Measurements from ENCODE around the gene ATP8A2.

ATP8A2 gene

GRCh38 chr13:25966086-25966485 lies 594.3 kb downstream of the ATP8A2 start:
- DNase-seq: no peak

DNA sequence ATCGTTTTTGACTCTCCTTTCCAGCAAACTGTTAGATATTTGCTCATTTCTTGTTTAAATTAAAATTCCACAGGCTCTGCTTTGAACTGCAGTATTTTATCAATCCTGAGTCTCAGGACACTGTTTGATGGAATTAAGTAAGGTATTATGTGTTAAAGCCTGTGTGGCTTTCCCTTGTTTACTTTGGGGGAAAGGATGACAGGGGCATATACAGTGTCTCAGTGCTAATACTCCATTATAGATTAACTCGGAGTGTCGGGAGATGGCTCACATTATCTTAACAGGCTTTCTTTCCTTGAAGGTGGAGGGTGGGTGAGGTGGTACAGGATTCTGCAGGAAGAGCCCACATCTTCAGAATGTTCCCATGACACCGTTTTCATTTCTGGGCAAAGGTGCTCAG lies 595.4 kb downstream of the ATP8A2 start:
- DNase-seq: no peak

GRCh38 chr13:25971047-25971446 lies 599.3 kb downstream of the ATP8A2 start:
- DNase-seq: no peak

DNA sequence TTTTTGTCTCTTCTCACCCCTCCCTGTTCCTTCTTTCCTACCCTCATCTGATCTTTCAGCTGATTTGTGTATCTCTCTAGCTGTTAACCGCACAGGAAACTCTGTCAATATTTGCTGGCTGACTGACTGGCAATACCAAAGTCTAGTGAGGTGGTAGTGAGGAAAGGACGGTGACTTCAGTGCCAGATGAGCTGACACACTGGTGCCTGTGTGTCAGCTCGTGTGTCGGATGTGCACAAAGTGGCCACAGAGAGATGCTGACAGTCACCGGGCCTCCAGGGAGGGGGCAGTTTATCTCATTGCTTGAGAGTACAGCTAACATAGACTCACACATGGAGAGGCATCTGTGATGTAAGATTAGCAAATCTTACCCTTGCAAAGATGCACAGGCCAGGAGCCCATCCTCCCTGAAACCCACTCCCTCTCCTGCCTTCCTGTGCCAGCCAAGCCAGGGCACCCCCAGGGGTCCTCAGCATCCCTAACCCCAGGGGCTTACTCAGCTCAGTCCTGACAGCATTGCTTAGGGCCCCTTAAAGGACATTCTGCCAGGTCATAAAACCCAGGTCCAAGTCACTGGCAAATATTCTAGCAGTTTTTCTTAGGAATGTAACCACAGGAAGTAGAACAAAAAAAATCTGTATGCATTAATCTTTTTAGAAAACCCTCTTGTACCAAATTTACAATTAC lies 599.8 kb downstream of the ATP8A2 start:
- DNase-seq: no peak

- DNase-seq: peak; percentile 61
Observed at GRCh38 chr13:25973085-25973484, 601.3 kb downstream of the ATP8A2 start.

DNA sequence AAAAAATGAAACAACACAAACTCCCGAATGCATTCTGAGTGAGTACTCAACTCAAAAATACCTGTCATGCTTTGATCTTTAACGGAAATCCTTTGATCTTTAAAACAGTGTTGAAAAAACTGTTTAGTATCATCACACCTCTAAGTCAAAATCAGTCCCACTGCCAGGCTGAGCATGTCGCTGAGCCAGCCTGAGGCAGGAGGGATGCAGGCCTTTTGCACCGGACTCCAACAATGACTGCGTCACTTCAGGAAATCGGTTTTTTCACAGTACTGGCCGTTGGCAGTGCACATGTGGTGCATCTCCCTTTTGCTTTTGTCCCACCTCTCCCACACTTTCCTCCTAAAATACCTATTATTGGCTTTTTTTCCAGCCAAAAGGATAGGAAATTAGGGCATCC lies 601.8 kb downstream of the ATP8A2 start:
- no peak for DNase-seq

- DNase-seq: peak; percentile 59
Observed at GRCh38 chr13:25977216-25977615, 605.4 kb downstream of the ATP8A2 start.

DNA sequence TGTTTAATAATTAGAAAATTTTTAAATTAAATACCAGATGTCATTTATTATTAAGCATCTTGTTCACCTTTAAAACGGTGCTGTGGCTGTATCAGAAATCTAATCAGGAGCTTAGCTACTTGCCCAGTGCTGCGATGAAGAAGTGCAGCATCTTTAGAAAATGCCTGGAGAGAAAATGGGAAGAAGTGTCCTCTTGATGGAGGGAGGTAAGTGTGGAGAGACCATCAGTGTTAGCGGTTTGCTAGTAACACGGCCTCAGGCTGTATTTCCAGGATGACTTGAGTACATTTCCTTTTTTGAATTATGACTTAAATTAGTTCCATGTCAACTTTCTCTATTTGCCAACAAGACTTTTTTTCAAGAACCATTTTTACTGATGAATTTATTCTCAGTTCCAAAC lies 605.9 kb downstream of the ATP8A2 start:
- DNase-seq: no peak

DNA sequence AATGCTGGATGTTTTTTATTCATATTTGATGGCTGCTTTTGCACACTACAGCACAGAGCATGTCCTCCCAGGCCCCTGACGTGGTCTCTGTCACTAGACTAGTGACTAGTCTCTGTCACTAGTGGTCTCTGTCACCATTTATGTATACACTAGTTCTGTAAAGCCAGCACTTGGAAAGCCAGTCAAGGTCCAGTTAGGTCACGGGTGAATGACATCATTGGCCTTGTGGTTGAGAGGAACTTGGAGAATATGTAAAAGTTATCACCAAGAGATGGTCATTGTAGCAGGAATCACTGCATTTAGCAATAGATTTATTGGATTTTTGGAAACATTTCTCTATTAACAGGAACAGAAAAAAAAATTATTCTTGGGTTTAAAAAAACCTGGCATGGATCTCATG lies 607.2 kb downstream of the ATP8A2 start:
- no peak for DNase-seq

DNA sequence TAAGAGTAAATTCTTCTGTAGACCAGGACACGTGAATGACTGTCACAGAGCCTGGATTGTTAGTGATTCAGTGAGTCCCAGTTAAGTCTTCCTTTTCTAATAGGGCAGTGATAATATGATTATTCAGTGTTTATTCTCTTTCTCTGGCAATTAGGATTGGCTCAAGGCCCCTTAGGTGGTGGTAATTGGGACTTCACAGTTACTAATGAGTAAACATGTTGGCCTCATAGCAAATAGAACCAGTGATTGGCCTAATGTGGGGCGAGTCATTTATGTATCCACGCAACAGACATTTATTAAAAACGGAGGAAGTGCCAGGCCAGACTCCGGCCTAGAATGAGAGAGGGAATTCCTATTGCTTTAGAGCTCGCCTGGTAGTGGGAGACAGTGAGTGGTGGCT lies 607.6 kb downstream of the ATP8A2 start:
- DNase-seq: no peak

- DNase-seq: peak; percentile 38
Observed at GRCh38 chr13:25980255-25980654, 608.5 kb downstream of the ATP8A2 start.

- no peak for DNase-seq
Observed at GRCh38 chr13:25981060-25981459, 609.3 kb downstream of the ATP8A2 start.

DNA sequence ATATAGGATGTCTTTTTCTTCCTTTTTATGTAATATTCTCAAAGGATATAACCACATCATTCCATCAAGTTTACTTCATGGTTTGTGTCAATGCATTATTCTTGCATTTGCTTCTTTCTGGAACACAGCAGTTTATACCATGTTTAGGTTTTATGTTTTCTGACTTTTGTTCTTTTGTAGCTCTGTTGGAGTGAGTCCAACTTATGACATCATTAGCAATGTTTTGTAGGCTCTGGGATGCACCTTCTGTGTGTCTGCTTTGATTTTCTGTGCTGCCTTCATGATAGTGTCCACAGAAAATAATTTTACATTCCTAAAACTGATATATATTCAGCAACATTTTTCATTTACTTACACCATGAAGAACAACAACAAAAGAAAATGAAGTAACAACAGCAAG lies 611.1 kb downstream of the ATP8A2 start:
- DNase-seq: no peak

DNA sequence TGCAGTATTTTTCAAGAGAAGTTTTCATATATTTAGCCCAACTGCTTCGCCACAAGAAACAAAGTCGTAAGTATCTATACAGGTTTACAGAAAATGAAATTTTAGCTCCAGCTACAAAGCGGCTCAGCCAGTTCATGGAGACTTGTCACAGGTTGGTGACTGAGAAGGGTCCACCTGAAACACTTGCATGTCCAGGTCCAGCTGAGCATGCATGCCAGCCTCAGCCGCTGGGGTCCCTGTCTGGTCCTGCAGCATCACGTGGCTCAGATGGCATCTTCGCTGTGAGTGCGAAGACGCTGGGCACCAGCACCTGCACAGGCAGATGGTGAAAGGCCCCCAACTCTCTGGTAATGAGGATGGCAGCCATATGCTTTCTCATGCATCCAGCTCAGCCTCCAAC lies 616.2 kb downstream of the ATP8A2 start:
- DNase-seq: no peak

- no peak for DNase-seq
Observed at GRCh38 chr13:25988661-25989060, 616.9 kb downstream of the ATP8A2 start.

DNA sequence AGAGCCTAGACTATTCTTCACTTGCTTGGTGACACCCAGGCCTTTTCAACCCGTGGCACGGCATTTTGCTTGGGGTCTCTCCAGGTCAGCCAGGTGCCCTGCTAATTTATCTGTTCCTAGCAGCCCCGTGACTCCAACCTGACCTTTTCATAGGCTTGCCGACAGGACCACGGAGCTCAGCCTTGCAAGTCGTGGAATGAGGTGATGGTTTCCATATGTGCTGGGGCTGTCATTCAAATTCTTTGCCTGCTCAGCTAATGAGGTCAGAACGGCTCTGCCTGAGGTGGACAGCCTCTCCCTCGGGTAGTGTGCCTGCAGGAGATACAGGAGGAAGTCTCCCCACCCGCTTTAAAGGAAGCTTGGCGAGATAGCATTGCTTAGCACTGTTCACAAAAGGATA lies 619.0 kb downstream of the ATP8A2 start:
- DNase-seq: no peak

DNA sequence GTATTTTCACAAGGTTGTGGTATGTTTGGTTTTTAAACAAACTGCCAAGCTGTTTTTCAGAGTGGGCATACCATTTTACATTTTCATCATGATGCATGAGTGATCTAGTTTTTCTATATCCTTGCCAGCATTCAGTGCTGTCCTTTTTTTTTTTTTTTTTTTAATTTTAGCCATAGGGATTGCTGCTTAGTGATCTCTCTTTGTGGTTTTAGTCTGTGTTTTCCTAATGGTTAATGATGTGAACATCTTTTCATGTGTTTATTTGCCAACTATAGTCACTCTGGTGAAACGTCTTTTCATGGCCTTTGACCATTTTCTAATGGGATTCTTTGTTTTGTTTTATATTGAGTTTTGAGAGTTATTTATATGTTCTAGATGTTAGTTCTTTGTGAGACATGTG lies 620.3 kb downstream of the ATP8A2 start:
- no peak for DNase-seq

DNA sequence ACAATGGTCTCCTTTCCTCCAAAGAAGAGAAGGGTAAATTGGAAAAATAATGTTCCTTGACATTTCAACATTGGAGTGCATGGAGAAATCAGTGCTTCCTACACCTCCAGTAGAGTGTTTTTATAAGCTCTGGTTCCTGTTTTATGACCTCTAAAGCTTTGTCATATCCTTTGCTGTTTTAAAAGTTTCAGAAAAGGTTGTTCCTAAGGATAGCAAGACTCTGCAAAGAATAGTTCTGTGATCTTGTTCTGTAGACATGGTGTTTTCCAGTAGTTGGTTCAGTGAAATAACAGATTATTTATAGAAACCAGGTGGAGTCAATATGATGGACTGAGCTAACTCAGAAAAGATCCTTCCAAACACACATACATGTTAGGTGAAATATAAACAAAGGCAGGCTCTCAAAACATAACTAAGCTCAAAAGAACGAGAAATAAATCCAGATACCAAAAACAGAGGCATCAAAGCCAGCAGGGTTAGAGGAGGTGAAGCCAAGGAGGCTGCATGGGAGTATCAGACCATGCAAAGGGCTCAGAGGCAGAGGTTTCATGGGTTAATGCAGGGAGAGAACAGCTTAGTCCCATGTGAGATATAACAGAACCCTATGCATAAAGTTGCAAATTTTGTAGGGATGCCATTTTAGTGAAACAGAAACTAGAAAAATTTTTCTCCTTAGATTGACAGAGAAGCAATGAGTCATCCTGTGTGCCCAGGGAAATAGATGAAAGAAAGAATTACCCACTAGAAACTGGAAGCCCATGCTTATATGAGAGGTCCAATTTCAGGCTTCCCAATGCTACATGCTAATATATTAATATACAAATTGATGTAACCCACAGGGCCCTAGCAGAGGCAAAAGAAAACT lies 635.7 kb downstream of the ATP8A2 start:
- no peak for DNase-seq

- DNase-seq: no peak
Observed at GRCh38 chr13:26010487-26011207, 638.9 kb downstream of the ATP8A2 start.

DNA sequence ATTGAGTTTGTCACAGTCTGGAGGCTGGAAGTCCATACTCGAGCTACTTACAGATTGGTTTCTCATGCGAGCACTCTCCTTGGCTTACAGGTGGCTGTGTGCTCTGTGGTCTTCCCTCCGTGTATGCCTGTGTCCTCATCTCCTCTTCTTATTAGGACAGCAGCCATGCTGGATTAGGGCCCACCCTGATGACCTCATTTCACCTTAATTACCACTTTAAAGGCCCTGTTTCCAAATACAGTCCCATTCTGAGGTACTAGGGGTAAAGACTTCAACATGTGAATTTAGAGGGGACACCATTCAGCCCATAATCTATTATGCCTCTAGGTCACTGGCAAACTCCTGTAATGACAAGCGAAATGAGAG lies 639.4 kb downstream of the ATP8A2 start:
- DNase-seq: no peak

GRCh38 chr13:26011996-26012821 lies 640.4 kb downstream of the ATP8A2 start:
- peak; percentile 80 for DNase-seq

- peak; percentile 60 for DNase-seq
Observed at GRCh38 chr13:26012995-26013394, 641.2 kb downstream of the ATP8A2 start.
